Subcutaneous abdominal adipose tissue (tissue), 5 donors: Measurements from ENCODE around the gene MAEA.
A peak's percentile ranks its signal among the peaks of the same experiment; 100 is the strongest.

ENCODE experiments used
- H3K27ac ChIP-seq: one replicate; pipeline ENCODE4 v1.7.0; 2013; ENCODE audit warnings: low read depth, mild to moderate bottlenecking, inconsistent platforms, low read length, moderate library complexity
- H3K27me3 ChIP-seq, 5 donors: one replicate each; pipeline ENCODE4 v1.7.0; 2013; ENCODE audit warnings: low read length in 5 of 5, inconsistent platforms in 1 of 5; ENCODE audit not compliant: control insufficient read depth in 5 of 5, insufficient read depth in 4 of 5
- H3K36me3 ChIP-seq, 5 donors: one replicate each; pipeline ENCODE4 v1.7.0; 2013; ENCODE audit warnings: low read length in 5 of 5; ENCODE audit not compliant: control insufficient read depth in 5 of 5, insufficient read depth in 5 of 5
- H3K4me1 ChIP-seq, 5 donors: one replicate each; pipeline ENCODE4 v1.7.0; 2013; ENCODE audit warnings: low read length in 5 of 5, mild to moderate bottlenecking in 3 of 5, moderate library complexity in 1 of 5; ENCODE audit not compliant: control insufficient read depth in 5 of 5, insufficient read depth in 5 of 5
- H3K4me3 ChIP-seq, 5 donors: one replicate each; pipeline ENCODE4 v1.7.0; 2013; ENCODE audit warnings: low read length in 5 of 5, low read depth in 1 of 5
- H3K9ac ChIP-seq, 5 donors: one replicate each; pipeline ENCODE4 v1.7.0; 2013; ENCODE audit warnings: low read length in 5 of 5, mild to moderate bottlenecking in 4 of 5, moderate library complexity in 3 of 5
- H3K9me3 ChIP-seq, 5 donors: one replicate each; pipeline ENCODE4 v1.7.0; 2013; ENCODE audit warnings: low read length in 5 of 5; ENCODE audit not compliant: control insufficient read depth in 5 of 5
- donor health status: healthy.
- donor health status: healthy.
- donor health status: healthy.
- donor health status: healthy.
- donor health status: healthy.

MAEA gene

GRCh38 chr4:1310796-1311631 is 21.3 kb downstream of the MAEA start:
- Histone ChIP-seq H3K27me3 (no peaks in the 10 kb centered on the region), H3K27ac (peak overlapping the region; percentile 68), H3K36me3 (peaks cover 0 to 40% (median 34%) of the 10 kb centered on the region in 5 donors), H3K4me1 (peaks cover 11 to 34% (median 25%) of the 10 kb centered on the region in 5 donors), H3K4me3 (no peak overlapping the region), H3K9ac (no peak overlapping the region), H3K9me3 (no peaks in the 10 kb centered on the region)

GRCh38 chr4:1312821-1313640 is 23.3 kb downstream of the MAEA start:
- Histone ChIP-seq H3K27ac (no peak overlapping the region), H3K9me3 (no peaks in the 10 kb centered on the region), H3K9ac (no peak overlapping the region), H3K36me3 (peaks cover 0 to 54% (median 50%) of the 10 kb centered on the region in 5 donors), H3K27me3 (no peaks in the 10 kb centered on the region), H3K4me3 (no peak overlapping the region), H3K4me1 (peaks cover 11 to 34% (median 25%) of the 10 kb centered on the region in 5 donors)

- Histone ChIP-seq H3K9me3 (no peaks in the 10 kb centered on the region), H3K4me1 (peaks cover 2 to 21% (median 5%) of the 10 kb centered on the region in 5 donors), H3K36me3 (peaks cover 0 to 65% (median 58%) of the 10 kb centered on the region in 5 donors), H3K27me3 (no peaks in the 10 kb centered on the region), H3K4me3 (no peak overlapping the region), H3K27ac (no peak overlapping the region), H3K9ac (no peak overlapping the region)
Observed at GRCh38 chr4:1315306-1315705, 25.6 kb downstream of the MAEA start.

GRCh38 chr4:1315836-1316536 is 26.3 kb downstream of the MAEA start:
- Histone ChIP-seq H3K27me3 (no peaks in the 10 kb centered on the region), H3K9me3 (no peaks in the 10 kb centered on the region), H3K36me3 (peaks cover 0 to 65% (median 58%) of the 10 kb centered on the region in 5 donors), H3K4me3 (no peak overlapping the region), H3K27ac (no peak overlapping the region), H3K4me1 (peaks cover 0 to 15% (median 0%) of the 10 kb centered on the region in 5 donors), H3K9ac (no peak overlapping the region)

GRCh38 chr4:1316537-1317168 is 27.0 kb downstream of the MAEA start:
- peaks cover 0 to 9% (median 0%) of the 10 kb centered on the region in 5 donors for H3K4me1 ChIP-seq
- no peak overlapping the region for H3K4me3 ChIP-seq
- H3K36me3 ChIP-seq = peaks cover 0 to 66% (median 62%) of the 10 kb centered on the region in 5 donors
- no peaks in the 10 kb centered on the region for H3K27me3 ChIP-seq
- no peak overlapping the region for H3K27ac ChIP-seq
- no peak overlapping the region for H3K9ac ChIP-seq
- H3K9me3 ChIP-seq = no peaks in the 10 kb centered on the region

GRCh38 chr4:1317177-1318045 is 27.7 kb downstream of the MAEA start:
- Histone ChIP-seq H3K36me3 (peaks cover 0 to 71% (median 61%) of the 10 kb centered on the region in 5 donors), H3K9ac (no peak overlapping the region), H3K4me1 (peaks cover 0 to 9% (median 0%) of the 10 kb centered on the region in 5 donors), H3K9me3 (no peaks in the 10 kb centered on the region), H3K27me3 (no peaks in the 10 kb centered on the region), H3K27ac (no peak overlapping the region), H3K4me3 (no peak overlapping the region)

- H3K4me3 ChIP-seq = no peak overlapping the region
Observed at GRCh38 chr4:1318046-1318375, 28.3 kb downstream of the MAEA start.

GRCh38 chr4:1318488-1319213 is 29.0 kb downstream of the MAEA start:
- no peaks in the 10 kb centered on the region for H3K9me3 ChIP-seq
- H3K4me1 ChIP-seq = peaks cover 0 to 9% (median 0%) of the 10 kb centered on the region in 5 donors
- no peak overlapping the region for H3K9ac ChIP-seq
- no peak overlapping the region for H3K4me3 ChIP-seq
- H3K27ac ChIP-seq = no peak overlapping the region
- no peaks in the 10 kb centered on the region for H3K27me3 ChIP-seq
- H3K36me3 ChIP-seq = peaks cover 0 to 71% (median 56%) of the 10 kb centered on the region in 5 donors

More at GRCh38 chr4:1318046-1318375, 28.3 kb downstream of the MAEA start:
- no peak overlapping the region for H3K27ac ChIP-seq
- H3K9ac ChIP-seq = no peak overlapping the region
- no peaks in the 10 kb centered on the region for H3K27me3 ChIP-seq
- H3K9me3 ChIP-seq = no peaks in the 10 kb centered on the region
- peaks cover 0 to 71% (median 57%) of the 10 kb centered on the region in 5 donors for H3K36me3 ChIP-seq
- H3K4me1 ChIP-seq = peaks cover 0 to 9% (median 0%) of the 10 kb centered on the region in 5 donors
